Brain microvascular endothelial cell (primary cell): ENCODE data around the gene KLHL29.

Experiments used
- DNase-seq: peaks from one replicate; pipeline ENCODE4 v3.0.0-alpha.2; 2020
- H3K27ac ChIP-seq: fragments of 250-450 bp; sonication (Bioruptor Pico); 2 replicates; pipeline ENCODE4 v1.5.1; 2020; ENCODE audit warnings: mild to moderate bottlenecking, moderate library complexity
- H3K27me3 ChIP-seq: fragments of 250-450 bp; sonication (Bioruptor Pico); replicated peaks from 2 replicates; pipeline ENCODE4 v1.5.1; 2020; ENCODE audit warnings: mild to moderate bottlenecking
- H3K36me3 ChIP-seq: fragments of 250-450 bp; sonication (Bioruptor Pico); replicated peaks from 2 replicates; pipeline ENCODE4 v1.5.1; 2020; ENCODE audit warnings: mild to moderate bottlenecking
- H3K4me3 ChIP-seq: 2 replicates; pipeline ENCODE4 v1.5.1; 2011; ENCODE audit warnings: low read depth, mild to moderate bottlenecking, control low read depth, low read length, moderate library complexity
- in situ Hi-C: cut with HindIII; loops from 2 replicates; pipeline ENCODE4 v1.10.0; 2017; ENCODE audit warnings: low sequenced_read_pairs, low pct_ligation_motif_present
- TF ChIP-seq, protein P1 (sequence below): IDR thresholded peaks from 2 replicates; pipeline ENCODE4 v1.5.1; 2011; ENCODE audit warnings: low read depth, mild to moderate bottlenecking, moderate library complexity, low read length, control low read depth, inconsistent platforms; ENCODE audit errors: missing control alignments

KLHL29 gene

DNA sequence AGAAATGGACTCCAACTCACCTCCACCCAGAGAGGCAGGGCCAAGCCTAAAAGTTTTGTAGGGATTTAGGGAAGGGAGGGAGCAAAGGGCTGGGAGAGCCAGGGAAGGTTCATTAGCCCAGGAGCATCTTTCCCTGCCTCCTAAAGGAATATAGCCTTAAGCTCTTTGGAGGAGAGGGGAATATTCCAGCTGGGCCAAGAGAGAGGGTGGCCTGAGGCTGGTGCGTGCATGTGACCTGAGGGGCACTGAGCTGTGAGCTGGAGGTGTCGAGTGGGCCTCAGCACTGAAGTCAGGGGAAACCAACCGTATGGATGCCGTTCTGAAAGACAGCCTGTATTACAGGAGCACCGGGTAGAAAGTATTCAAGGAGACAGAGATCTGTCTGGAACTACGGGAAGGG, 112.6 kb downstream of the KLHL29 start:
- TF ChIP-seq, protein P1, sequence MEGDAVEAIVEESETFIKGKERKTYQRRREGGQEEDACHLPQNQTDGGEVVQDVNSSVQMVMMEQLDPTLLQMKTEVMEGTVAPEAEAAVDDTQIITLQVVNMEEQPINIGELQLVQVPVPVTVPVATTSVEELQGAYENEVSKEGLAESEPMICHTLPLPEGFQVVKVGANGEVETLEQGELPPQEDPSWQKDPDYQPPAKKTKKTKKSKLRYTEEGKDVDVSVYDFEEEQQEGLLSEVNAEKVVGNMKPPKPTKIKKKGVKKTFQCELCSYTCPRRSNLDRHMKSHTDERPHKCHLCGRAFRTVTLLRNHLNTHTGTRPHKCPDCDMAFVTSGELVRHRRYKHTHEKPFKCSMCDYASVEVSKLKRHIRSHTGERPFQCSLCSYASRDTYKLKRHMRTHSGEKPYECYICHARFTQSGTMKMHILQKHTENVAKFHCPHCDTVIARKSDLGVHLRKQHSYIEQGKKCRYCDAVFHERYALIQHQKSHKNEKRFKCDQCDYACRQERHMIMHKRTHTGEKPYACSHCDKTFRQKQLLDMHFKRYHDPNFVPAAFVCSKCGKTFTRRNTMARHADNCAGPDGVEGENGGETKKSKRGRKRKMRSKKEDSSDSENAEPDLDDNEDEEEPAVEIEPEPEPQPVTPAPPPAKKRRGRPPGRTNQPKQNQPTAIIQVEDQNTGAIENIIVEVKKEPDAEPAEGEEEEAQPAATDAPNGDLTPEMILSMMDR = no peak
- in situ Hi-C loops = no loop called here
- no peak overlapping the region for H3K4me3 ChIP-seq
- DNase-seq = no peak
- no peaks in the 10 kb centered on the region for H3K36me3 ChIP-seq
- H3K27me3 ChIP-seq = no peaks in the 10 kb centered on the region
- no peak overlapping the region for H3K27ac ChIP-seq

DNA sequence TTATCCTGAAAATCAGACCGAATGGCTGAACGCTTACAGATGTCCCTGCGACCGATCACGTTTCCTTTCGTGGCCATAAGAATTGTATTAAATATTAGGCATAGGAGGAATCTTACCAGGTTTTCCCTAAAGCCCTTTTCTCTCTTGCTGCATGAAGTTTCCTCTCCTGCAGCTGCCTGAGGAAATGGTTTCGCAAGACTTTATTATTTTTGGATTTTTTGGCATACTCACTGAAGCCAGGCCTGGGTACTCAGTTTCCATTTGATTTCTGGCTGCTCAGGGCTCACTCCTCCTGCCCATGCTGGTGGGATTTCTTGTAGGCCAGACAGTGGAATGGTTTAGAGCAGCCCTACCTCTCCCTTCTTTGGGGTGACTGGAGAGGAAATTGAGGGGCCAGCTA, 114.0 kb downstream of the KLHL29 start:
- no peak overlapping the region for H3K27ac ChIP-seq
- in situ Hi-C loops = no loop called here
- no peak for DNase-seq
- TF ChIP-seq, protein P1 = no peak
- H3K4me3 ChIP-seq = no peak overlapping the region
- no peaks in the 10 kb centered on the region for H3K36me3 ChIP-seq
- H3K27me3 ChIP-seq = no peaks in the 10 kb centered on the region

DNA sequence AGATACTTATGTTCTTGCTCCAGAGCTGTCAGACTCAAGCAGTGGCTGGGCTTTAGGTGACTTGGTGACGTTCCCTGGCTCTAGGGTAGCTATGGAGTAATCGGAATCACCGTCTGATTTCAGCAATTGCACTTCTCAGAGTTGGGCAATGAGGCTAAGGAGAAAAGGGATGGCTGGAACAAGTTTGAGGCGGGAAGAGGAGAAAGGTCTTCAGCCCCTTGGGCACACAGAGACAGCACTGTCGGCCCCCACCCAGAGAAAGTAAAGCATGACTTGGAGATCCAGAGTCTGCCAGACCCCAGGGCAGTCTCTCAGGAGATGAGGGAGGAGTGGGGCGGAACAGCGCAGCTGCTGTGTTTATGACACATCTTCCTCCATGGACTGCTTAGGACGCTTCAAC, 114.5 kb downstream of the KLHL29 start:
- in situ Hi-C loops = no loop called here
- Histone ChIP-seq H3K36me3 (no peaks in the 10 kb centered on the region), H3K4me3 (no peak overlapping the region), H3K27me3 (no peaks in the 10 kb centered on the region), H3K27ac (no peak overlapping the region)
- TF ChIP-seq, protein P1 = no peak
- DNase-seq = no peak

DNA sequence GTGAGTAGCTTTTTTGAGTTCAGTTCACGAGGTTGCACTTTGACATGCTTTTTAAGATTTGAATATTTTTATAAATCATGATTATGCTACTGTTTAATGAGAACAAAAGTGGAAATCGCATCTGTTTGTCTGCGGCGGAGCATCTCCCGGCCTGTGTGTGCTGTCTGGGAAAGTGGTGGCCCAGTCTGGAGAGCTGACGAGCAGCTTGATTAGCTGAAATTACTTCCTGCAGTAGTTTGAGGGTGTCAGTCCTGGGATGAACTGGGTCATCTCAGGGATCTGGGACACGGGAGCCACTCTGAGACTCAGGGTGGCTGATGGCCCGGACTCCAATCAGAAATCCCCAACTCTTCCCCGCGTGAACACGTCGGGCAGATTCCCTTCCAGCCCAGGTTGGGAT, 115.9 kb downstream of the KLHL29 start:
- in situ Hi-C loops = no loop called here
- H3K27ac ChIP-seq = no peak overlapping the region
- H3K36me3 ChIP-seq = no peaks in the 10 kb centered on the region
- DNase-seq = no peak
- no peaks in the 10 kb centered on the region for H3K27me3 ChIP-seq
- TF ChIP-seq, protein P1 = no peak
- H3K4me3 ChIP-seq = no peak overlapping the region

DNA sequence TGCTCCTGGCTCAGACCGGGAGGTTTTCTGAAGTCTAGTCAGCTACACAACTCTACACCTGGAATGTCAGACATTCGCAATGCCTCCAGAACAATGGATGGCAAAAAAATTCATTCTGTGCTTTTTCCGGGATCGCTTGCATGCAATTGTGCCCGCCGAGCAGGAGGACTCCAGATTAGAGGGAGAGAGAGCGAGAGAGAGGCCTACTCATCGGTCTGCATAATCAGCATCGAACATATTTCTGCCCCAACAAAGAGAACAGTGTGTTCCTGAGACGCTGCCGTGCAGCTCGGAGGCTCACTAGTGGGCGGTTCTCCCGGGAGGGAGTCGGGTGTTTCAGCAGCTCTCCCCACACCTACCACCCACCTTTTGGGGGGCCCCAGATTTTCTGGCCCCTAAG, 117.1 kb downstream of the KLHL29 start:
- H3K36me3 ChIP-seq = no peaks in the 10 kb centered on the region
- in situ Hi-C loops = no loop called here
- no peak overlapping the region for H3K4me3 ChIP-seq
- no peak for DNase-seq
- H3K27ac ChIP-seq = no peak overlapping the region
- H3K27me3 ChIP-seq = no peaks in the 10 kb centered on the region
- TF ChIP-seq, protein P1 = no peak

DNA sequence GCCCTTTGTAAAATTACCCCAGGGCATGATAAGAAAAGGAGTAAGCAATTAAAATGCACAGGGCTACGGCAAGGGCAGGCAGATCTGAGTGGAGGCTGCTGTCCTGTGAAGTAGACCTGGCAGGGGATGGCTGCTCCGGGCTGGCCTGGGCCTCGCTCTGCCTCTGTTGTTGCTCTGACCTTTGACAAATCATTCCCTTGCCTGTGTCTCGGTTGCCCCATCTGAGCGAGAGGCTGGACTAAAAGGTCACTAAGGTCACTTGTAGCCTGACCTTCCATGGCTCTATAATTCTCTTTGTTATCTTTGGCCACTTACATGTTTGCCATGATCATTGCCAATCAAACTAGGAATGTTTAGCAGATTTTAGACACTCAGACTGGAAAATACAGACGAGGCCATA, 118.1 kb downstream of the KLHL29 start:
- H3K27me3 ChIP-seq = no peaks in the 10 kb centered on the region

More for the DNA sequence above, 118.1 kb downstream of the KLHL29 start:
- in situ Hi-C loops = no loop called here
- Histone ChIP-seq H3K27ac (no peak overlapping the region), H3K4me3 (no peak overlapping the region), H3K36me3 (no peaks in the 10 kb centered on the region)
- TF ChIP-seq, protein P1 = no peak
- DNase-seq = no peak
